ENCODE data around the gene FAM163B. TPM values are rescaled to one million over a fixed set of nuclear protein-coding genes. Genes with fewer than 3 reads are reported as not detected.

The FAM163B gene
- total and polyA plus RNA-seq, 2 donors (not counting 3 experiments of a cell fraction or from before 2014, with no cell fraction given) = not detected

GRCh38 chr9:133538176-133538575 lies 71.0 kb downstream of the FAM163B start:
- intact Hi-C loops (cut with micrococcal nuclease) (no loop called here), dilution Hi-C loops (cut with MboI; ENCODE audit: extremely low pct_ligation_motif_present, low sequenced_read_pairs) (no loop called here)
- POLR2A ChIA-PET = no interaction called here
- BruUV-seq (replicated peaks) = no TSS peak
- H3K9ac ChIP-seq (replicated peaks; ENCODE audit: extremely low read depth, insufficient read depth, low read length) = no peak overlapping the region
- no peaks in the 10 kb centered on the region for H4K20me1 ChIP-seq (replicated peaks; ENCODE audit: control insufficient read depth, extremely low read depth, insufficient read depth, low read length)
- FAIRE-seq (no peak), DNase-seq (ENCODE audit: low read depth, low spot score) (no peak)
- H3K4me3 ChIP-seq (replicated peaks in 1 of 3; ENCODE audit: insufficient read depth in 1 of 3, low read depth in 1 of 3, low read length in 3 of 3) = no peak overlapping the region
- no peak overlapping the region for H3K4me2 ChIP-seq (ENCODE audit: insufficient read depth, low read length)
- no peaks in the 10 kb centered on the region for H3K9me3 ChIP-seq (replicated peaks; ENCODE audit: control insufficient read depth, insufficient read depth, low read length)
- no peak overlapping the region for H3K27ac ChIP-seq (ENCODE audit: insufficient read depth, low read depth, low read length)
- CTCF ChIA-PET = no interaction called here
- H2AFZ ChIP-seq (ENCODE audit: low read depth, low read length) = no peak overlapping the region
- H3K4me1 ChIP-seq (ENCODE audit: control insufficient read depth, extremely low read depth, insufficient read depth, low read length) = no peaks in the 10 kb centered on the region
- H3K79me2 ChIP-seq (ENCODE audit: control insufficient read depth, insufficient read depth, low read length) = no peaks in the 10 kb centered on the region
- no peaks in the 10 kb centered on the region for H3K9me1 ChIP-seq (replicated peaks; ENCODE audit: control insufficient read depth, extremely low read depth, insufficient read depth, low read length)
- TF ChIP-seq CTCF (IDR thresholded peaks at IDR 0.05; ENCODE audit: extremely low read depth in 1 of 2, insufficient read depth in 1 of 2, low read depth in 1 of 2, low read length in 2 of 2) (no peak), JUN (IDR thresholded peaks at IDR 0.05; ENCODE audit: borderline replicate concordance, insufficient read depth, insufficient read length, low read depth) (no peak), GATA2 (IDR thresholded peaks at IDR 0.05; ENCODE audit: insufficient read depth, insufficient read length, low read depth, low read length) (no peak), MYC (IDR thresholded peaks at IDR 0.05; ENCODE audit: low read depth, low read length) (no peak), EZH2 (IDR thresholded peaks at IDR 0.05; ENCODE audit: borderline replicate concordance, low read depth, low read length, severe bottlenecking) (no peak), POLR2AphosphoS5 (IDR thresholded peaks at IDR 0.05; ENCODE audit: insufficient read depth, low read depth, low read length) (no peak), MAX (IDR thresholded peaks at IDR 0.05; ENCODE audit: insufficient read depth, insufficient read length) (no peak), FOS (IDR thresholded peaks at IDR 0.05; ENCODE audit: borderline replicate concordance, insufficient read depth, low read length) (no peak), POLR2A (IDR thresholded peaks at IDR 0.05; ENCODE audit: low read depth, low read length) (no peak)
- H3K36me3 ChIP-seq (ENCODE audit: control insufficient read depth in 2 of 2, extremely low read depth in 1 of 2, insufficient read depth in 2 of 2, low read length in 2 of 2) = no peaks in the 10 kb centered on the region
- H3K27me3 ChIP-seq (ENCODE audit: control insufficient read depth in 2 of 2, insufficient read depth in 2 of 2, low read length in 2 of 2) = peaks cover 12 to 14% of the 10 kb centered on the region in 2 experiments

Measured in endothelial cell of umbilical vein (primary cell).